WI38 (cell line): Measurements from ENCODE around the gene CFHR5.
"Not testable (repeated sequence)": the region's sequence is repeated elsewhere in the genome, so short reads cannot be mapped to it uniquely, and the experiment has no call there.

ENCODE experiments used
- H3K4me3 ChIP-seq: 2 replicates; pipeline ENCODE4 v1.5.1; 2011; ENCODE audit warnings: low read depth, mild to moderate bottlenecking, control low read depth, low read length
- CTCF ChIP-seq: IDR thresholded peaks from 2 replicates; pipeline ENCODE4 v1.5.1; 2012; ENCODE audit warnings: low read depth, mild to moderate bottlenecking, control low read depth, low read length

CFHR5 gene

GRCh38 chr1:196970182-196970581 is 7.2 kb upstream of the CFHR5 start:
- no peak for TF ChIP-seq CTCF
- H3K4me3 ChIP-seq: no peak overlapping the region

DNA sequence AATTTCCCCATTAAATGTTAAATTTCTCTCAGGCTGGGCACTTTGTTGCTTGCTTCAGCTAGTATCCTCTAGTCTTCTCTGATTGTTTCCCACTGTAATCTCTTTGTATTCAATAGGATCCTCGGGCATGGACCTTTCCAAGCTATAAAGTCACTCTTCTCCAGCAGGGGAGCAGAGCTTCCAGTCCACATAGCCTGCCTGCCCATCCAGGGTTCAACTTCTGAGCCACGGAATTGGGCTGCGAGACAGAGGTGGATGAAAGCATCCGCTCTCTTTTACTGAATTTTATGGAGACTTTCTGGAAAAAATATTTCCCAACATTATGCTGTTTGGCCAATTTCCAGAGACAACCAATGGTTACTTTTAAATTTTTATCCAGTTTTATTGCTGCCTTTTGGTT is 1.1 kb upstream of the CFHR5 start:
- no peak for TF ChIP-seq CTCF
- no peak overlapping the region for H3K4me3 ChIP-seq

- no peak overlapping the region for H3K4me3 ChIP-seq
- TF ChIP-seq CTCF: no peak
These were observed 3.5 kb downstream of the CFHR5 start for GRCh38 chr1:196980859-196981258.

DNA sequence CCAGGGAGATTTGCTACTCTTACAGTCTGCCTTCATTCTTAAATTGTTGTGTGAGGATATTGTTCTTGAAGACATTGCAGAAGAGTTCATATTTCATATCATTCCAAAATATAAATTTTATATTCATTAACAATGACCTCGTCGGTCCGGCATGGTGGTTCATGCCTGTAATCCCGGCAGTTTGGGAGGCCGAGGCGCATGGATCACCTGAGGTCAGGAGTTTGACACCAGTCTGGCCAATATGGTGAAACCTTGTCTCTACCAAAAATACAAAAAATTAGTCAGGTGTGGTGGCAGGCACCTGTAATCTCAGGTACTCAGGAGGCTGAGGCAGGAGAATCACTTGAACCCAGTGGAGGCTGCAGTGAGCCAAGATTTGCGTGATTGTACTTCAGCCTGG is 4.9 kb downstream of the CFHR5 start:
- not testable (repeated sequence) for H3K4me3 ChIP-seq

- H3K4me3 ChIP-seq: not testable (repeated sequence)
These were observed 14.7 kb downstream of the CFHR5 start for GRCh38 chr1:196991919-196992651.

DNA sequence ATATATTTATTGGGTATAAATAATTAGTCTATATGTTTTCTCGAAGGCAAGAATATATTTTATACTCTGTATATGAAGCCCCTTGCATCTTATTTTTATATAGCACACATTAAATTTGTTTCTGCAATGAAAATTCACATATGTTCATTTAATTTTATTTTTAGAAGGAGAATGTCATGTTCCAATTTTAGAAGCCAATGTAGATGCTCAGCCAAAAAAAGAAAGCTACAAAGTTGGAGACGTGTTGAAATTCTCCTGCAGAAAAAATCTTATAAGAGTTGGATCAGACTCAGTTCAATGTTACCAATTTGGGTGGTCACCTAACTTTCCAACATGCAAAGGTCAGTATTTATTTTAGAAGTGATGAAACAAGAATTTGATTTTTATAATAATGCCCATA is 16.6 kb downstream of the CFHR5 start:
- no peak overlapping the region for H3K4me3 ChIP-seq
- no peak for TF ChIP-seq CTCF

DNA sequence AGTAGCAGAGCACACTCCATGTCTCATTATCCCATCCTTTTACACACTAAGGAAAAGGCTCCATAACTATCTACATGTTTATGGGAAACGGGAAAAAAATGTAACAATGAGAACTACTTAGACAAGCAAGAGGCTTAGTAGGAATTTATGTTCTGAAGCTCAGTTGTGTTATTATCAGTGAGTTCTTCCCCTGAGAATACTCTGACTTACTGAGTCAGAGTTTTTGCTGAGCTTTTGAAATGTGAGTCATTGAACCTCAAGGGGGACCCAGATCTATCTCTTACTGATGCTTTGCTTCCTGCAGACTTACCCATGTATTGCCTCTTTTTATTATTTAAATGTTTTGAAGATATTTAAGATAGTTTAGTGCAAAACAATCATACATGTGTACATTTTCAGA is 20.1 kb downstream of the CFHR5 start:
- no peak for TF ChIP-seq CTCF
- H3K4me3 ChIP-seq: no peak overlapping the region

DNA sequence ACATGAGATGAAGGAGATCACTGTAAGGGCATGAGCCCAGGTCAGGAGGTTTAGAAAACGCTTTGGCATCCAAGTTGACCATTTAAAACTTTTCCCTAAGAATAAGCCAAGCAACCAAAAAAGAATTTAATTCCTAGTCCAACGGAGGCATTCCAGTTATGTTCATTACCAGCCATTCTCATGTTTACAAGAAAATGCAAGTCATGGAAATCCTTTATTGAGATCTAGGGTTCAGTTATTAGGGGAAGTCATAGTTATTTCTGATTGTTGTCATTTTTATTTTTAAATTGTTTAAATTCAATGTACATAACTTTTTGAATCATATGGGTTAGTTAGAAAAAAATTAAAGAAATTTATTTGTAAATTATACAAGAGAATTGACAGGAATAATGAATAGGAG is 24.5 kb downstream of the CFHR5 start:
- H3K4me3 ChIP-seq: no peak overlapping the region
- no peak for TF ChIP-seq CTCF
